Neural crest cell (in vitro differentiated cells): ENCODE data around the gene TBCD. TPM values are rescaled to one million over a fixed set of nuclear protein-coding genes. Genes with fewer than 3 reads are reported as not detected.

Source experiments
- DNase-seq: peaks from one replicate; pipeline ENCODE4 v3.0.0; 2021; ENCODE audit warnings: low read depth, mixed read lengths, low spot score
- H3K27ac Mint-ChIP-seq: one replicate; pipeline ENCODE4 v1.8.0; 2021; ENCODE audit warnings: mild to moderate bottlenecking, mixed read lengths; ENCODE audit not compliant: unreplicated experiment
- H3K27me3 Mint-ChIP-seq: 2 replicates; pipeline ENCODE4 v1.8.0; 2021; ENCODE audit warnings: low read depth, mild to moderate bottlenecking, mixed read lengths
- H3K36me3 Mint-ChIP-seq: 2 replicates; pipeline ENCODE4 v1.8.0; 2021; ENCODE audit warnings: low read depth, mild to moderate bottlenecking, mixed read lengths
- H3K4me1 Mint-ChIP-seq: 2 replicates; pipeline ENCODE4 v1.8.0; 2021; ENCODE audit warnings: mixed read lengths
- H3K4me3 Mint-ChIP-seq: one replicate; pipeline ENCODE4 v1.8.0; 2021; ENCODE audit warnings: mild to moderate bottlenecking, mixed read lengths
- H3K9me3 Mint-ChIP-seq: 2 replicates; pipeline ENCODE4 v1.8.0; 2021; ENCODE audit warnings: mixed read lengths
- CTCF ChIP-seq: fragments of 200-600 bp; sonication (generic); conservative IDR thresholded peaks from 2 replicates; pipeline ENCODE4 v1.5.0; 2021; ENCODE audit warnings: antibody characterized with exemption, mild to moderate bottlenecking
- total RNA-seq: library from RNA; stranded (reverse); gene quantifications from 2 replicates; pipeline ENCODE4 v1.2.1, GENCODE V29; 2021

The TBCD gene
- total RNA-seq, 1 donor from 2014 or later: 166 TPM

- H3K4me1 Mint-ChIP-seq: no peaks in the 10 kb centered on the region
- no peak overlapping the region for H3K4me3 Mint-ChIP-seq
- H3K9me3 Mint-ChIP-seq: no peaks in the 10 kb centered on the region
- H3K27ac Mint-ChIP-seq: no peak overlapping the region
- H3K36me3 Mint-ChIP-seq: peaks cover 28% of the 10 kb centered on the region
- no peak for TF ChIP-seq CTCF
- DNase-seq: no peak
- no peaks in the 10 kb centered on the region for H3K27me3 Mint-ChIP-seq
Measured at GRCh38 chr17:82814834-82815233, 63.0 kb downstream of the TBCD start.

- H3K27ac Mint-ChIP-seq: no peak overlapping the region
- H3K4me1 Mint-ChIP-seq: no peaks in the 10 kb centered on the region
- H3K9me3 Mint-ChIP-seq: peaks cover 2% of the 10 kb centered on the region
- no peak for DNase-seq
- no peak for TF ChIP-seq CTCF
- H3K27me3 Mint-ChIP-seq: no peaks in the 10 kb centered on the region
- peaks cover 32% of the 10 kb centered on the region for H3K36me3 Mint-ChIP-seq
- H3K4me3 Mint-ChIP-seq: no peak overlapping the region
Measured at GRCh38 chr17:82815354-82815753, 63.5 kb downstream of the TBCD start.

- Mint-ChIP-seq H3K4me3 (no peak overlapping the region), H3K27ac (peak overlapping the region; percentile 67), H3K36me3 (peaks cover 37% of the 10 kb centered on the region), H3K27me3 (no peaks in the 10 kb centered on the region), H3K9me3 (peaks cover 6% of the 10 kb centered on the region), H3K4me1 (no peaks in the 10 kb centered on the region)
- no peak for TF ChIP-seq CTCF
- no peak for DNase-seq
Measured at GRCh38 chr17:82815790-82816305, 64.0 kb downstream of the TBCD start.

- H3K4me3 Mint-ChIP-seq: no peak overlapping the region
- no peaks in the 10 kb centered on the region for H3K4me1 Mint-ChIP-seq
- H3K9me3 Mint-ChIP-seq: peaks cover 6% of the 10 kb centered on the region
- no peak for TF ChIP-seq CTCF
- no peak for DNase-seq
- H3K27ac Mint-ChIP-seq: peak overlapping the region; percentile 67
- H3K27me3 Mint-ChIP-seq: no peaks in the 10 kb centered on the region
- peaks cover 42% of the 10 kb centered on the region for H3K36me3 Mint-ChIP-seq
Measured at GRCh38 chr17:82816358-82816757, 64.5 kb downstream of the TBCD start.

- no peaks in the 10 kb centered on the region for H3K4me1 Mint-ChIP-seq
- peaks cover 6% of the 10 kb centered on the region for H3K9me3 Mint-ChIP-seq
- H3K27ac Mint-ChIP-seq: no peak overlapping the region
- no peak overlapping the region for H3K4me3 Mint-ChIP-seq
- no peaks in the 10 kb centered on the region for H3K27me3 Mint-ChIP-seq
- no peak for DNase-seq
- no peak for TF ChIP-seq CTCF
- H3K36me3 Mint-ChIP-seq: peaks cover 54% of the 10 kb centered on the region
Measured at GRCh38 chr17:82817947-82818346, 66.1 kb downstream of the TBCD start.
